ENCODE data around the gene MEFV. TPM values are rescaled to one million over a fixed set of nuclear protein-coding genes. Genes with fewer than 3 reads are reported as not detected.

Gene MEFV
- total and polyA plus RNA-seq, 2 of the 13 experiments (the other 11 are each of a cell fraction or from before 2014, with no cell fraction given) = 0.22 TPM; not detected in 1

DNA sequence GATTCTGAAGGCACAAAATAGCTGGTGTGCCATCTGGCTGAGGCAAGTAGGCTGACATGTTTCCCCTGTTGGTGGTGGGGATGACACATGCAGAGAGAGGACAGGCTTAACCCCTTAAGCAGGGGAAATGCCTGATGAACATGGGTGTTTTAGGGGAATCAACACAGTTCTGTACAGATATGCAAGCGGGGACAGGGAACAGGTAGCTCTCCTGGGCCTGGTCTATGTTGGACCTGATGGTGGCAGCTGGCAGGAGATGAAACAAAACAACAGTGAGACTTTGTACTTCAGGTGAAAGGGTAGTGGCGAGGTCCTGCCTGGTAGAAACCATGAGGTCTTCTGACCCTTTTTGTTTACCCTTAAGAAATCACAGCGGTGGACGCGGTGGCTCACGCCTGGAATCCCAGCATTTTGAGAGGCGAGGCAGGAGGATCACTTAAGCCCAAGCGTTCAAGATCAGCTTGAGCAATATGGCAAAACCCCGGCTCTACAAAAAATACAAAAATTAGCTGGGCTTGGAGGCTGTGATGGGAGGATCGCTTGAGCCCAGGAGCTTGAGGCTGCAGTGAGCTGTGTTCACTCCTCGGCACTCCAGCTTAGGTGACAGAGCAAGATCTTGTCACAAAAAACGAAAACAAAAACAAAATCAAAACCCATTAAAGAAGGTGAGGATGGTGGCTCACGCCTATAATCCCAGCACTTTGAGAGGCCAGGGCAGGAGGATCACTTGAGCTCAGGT, 57.9 kb downstream of the MEFV start (continued):
- no peak for TF ChIP-seq RERE (CRISPR knock-in tag; IDR thresholded peaks at IDR 0.05; ENCODE audit: low read depth)
- no peak for TF ChIP-seq PRPF4 (IDR thresholded peaks at IDR 0.05; ENCODE audit: low read depth, low read length, poor library complexity, severe bottlenecking)
- no peak for TF ChIP-seq ZBTB10 (CRISPR knock-in tag; IDR thresholded peaks at IDR 0.05; ENCODE audit: borderline replicate concordance)
- no peak for TF ChIP-seq ETV6 (CRISPR knock-in tag; conservative IDR thresholded peaks at IDR 0.05)
- TF ChIP-seq FOXC1 (CRISPR knock-in tag; IDR thresholded peaks at IDR 0.05; ENCODE audit: borderline replicate concordance) = peak; percentile 71
- no peak for TF ChIP-seq MXD3 (CRISPR knock-in tag; IDR thresholded peaks at IDR 0.05)
- no peak for TF ChIP-seq ZNF232 (CRISPR knock-in tag; IDR thresholded peaks at IDR 0.05; ENCODE audit: borderline replicate concordance)
- TF ChIP-seq, protein P1, sequence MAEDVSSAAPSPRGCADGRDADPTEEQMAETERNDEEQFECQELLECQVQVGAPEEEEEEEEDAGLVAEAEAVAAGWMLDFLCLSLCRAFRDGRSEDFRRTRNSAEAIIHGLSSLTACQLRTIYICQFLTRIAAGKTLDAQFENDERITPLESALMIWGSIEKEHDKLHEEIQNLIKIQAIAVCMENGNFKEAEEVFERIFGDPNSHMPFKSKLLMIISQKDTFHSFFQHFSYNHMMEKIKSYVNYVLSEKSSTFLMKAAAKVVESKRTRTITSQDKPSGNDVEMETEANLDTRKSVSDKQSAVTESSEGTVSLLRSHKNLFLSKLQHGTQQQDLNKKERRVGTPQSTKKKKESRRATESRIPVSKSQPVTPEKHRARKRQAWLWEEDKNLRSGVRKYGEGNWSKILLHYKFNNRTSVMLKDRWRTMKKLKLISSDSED (CRISPR knock-in tag; IDR thresholded peaks at IDR 0.05) = no peak
- no peak for TF ChIP-seq ZNF567 (CRISPR knock-in tag; IDR thresholded peaks at IDR 0.05; ENCODE audit: borderline replicate concordance)
- no peak for TF ChIP-seq ZNF292 (CRISPR knock-in tag; IDR thresholded peaks at IDR 0.05; ENCODE audit: borderline replicate concordance, low read depth)
- TF ChIP-seq JDP2 (CRISPR knock-in tag; IDR thresholded peaks at IDR 0.05; ENCODE audit: borderline replicate concordance) = no peak
- TF ChIP-seq ZBTB38 (CRISPR knock-in tag; IDR thresholded peaks at IDR 0.05) = 0 out of 2 replicates have a peak, but pooled peaks have one; percentile 24
- no peak for TF ChIP-seq ZNF709 (CRISPR knock-in tag; IDR thresholded peaks at IDR 0.05)
- TF ChIP-seq HOXA7 (CRISPR knock-in tag; IDR thresholded peaks at IDR 0.05) = no peak
- no peak for TF ChIP-seq HNRNPH1 (optimal IDR thresholded peaks at IDR 0.05; ENCODE audit: low read depth, low read length)
- no peak for TF ChIP-seq PHB2 (IDR thresholded peaks at IDR 0.05; ENCODE audit: partially characterized antibody)
- no peak for TF ChIP-seq ZNF784 (CRISPR knock-in tag; IDR thresholded peaks at IDR 0.05; ENCODE audit: borderline replicate concordance)
- TF ChIP-seq ELF4 (CRISPR knock-in tag; IDR thresholded peaks at IDR 0.05; ENCODE audit: borderline replicate concordance) = no peak
